Endothelial cell of umbilical vein (primary cell): ENCODE data around the gene IQGAP2. TPM values are rescaled to one million over a fixed set of nuclear protein-coding genes. Genes with fewer than 3 reads are reported as not detected.

ENCODE experiments used
- BruUV-seq: library from RNA; stranded (reverse); fragments of 400-500 nt; replicated peaks from 2 replicates; lab custom pipeline; 2021; lab: Mats Ljungman, UMichigan
- CTCF ChIA-PET: fragments of 300-600, 350-600 bp; sonication (Branson Sonifier 250); formaldehyde crosslinking; loops from one replicate; lab custom pipeline; 2021; ENCODE audit warnings: antibody characterized with exemption, inconsistent platforms; lab: Charles Lee
- POLR2A ChIA-PET: fragments of 300-600, 350-600 bp; sonication (Branson Sonifier 250); formaldehyde crosslinking; loops from one replicate; lab custom pipeline; 2021; ENCODE audit warnings: antibody characterized with exemption, inconsistent platforms; lab: Charles Lee
- DNase-seq: peaks from one replicate; pipeline ENCODE4 v3.0.0-alpha.2; 2011; ENCODE audit warnings: low read depth, low spot score
- FAIRE-seq: peaks from 2 replicates; lab custom pipeline; 2011; peaks lifted over from hg19 to GRCh38; lab: Jason Lieb, UNC
- H2AFZ ChIP-seq: 2 replicates; pipeline ENCODE4 v1.6.0; 2012; ENCODE audit warnings: low read depth, low read length, control low read depth, inconsistent platforms
- H3K27ac ChIP-seq: 2 replicates; pipeline ENCODE4 v1.5.1; 2011; ENCODE audit warnings: low read depth, mild to moderate bottlenecking, control low read depth, low read length, moderate library complexity; ENCODE audit not compliant: insufficient read depth
- H3K27me3 ChIP-seq, 2 experiments: 2 replicates each; pipeline versions ENCODE4 v1.6.0 to v1.6.1; 2011; ENCODE audit warnings: low read length in 2 of 2, mixed read lengths in 1 of 2; ENCODE audit not compliant: control insufficient read depth in 2 of 2, insufficient read depth in 2 of 2
- H3K36me3 ChIP-seq, 2 experiments: 2 replicates in 1 of 2; 3 replicates in 1 of 2; pipeline ENCODE4 v1.5.1; 2011; ENCODE audit warnings: low read length in 2 of 2, mild to moderate bottlenecking in 1 of 2, moderate library complexity in 1 of 2; ENCODE audit not compliant: control insufficient read depth in 2 of 2, insufficient read depth in 2 of 2; ENCODE audit errors: extremely low read depth in 1 of 2
- H3K4me1 ChIP-seq: 3 replicates; pipeline ENCODE4 v1.5.1; 2011; ENCODE audit warnings: mild to moderate bottlenecking, low read length; ENCODE audit not compliant: control insufficient read depth, insufficient read depth; ENCODE audit errors: extremely low read depth
- H3K4me2 ChIP-seq: 2 replicates; pipeline ENCODE4 v1.6.1; 2011; ENCODE audit warnings: low read length, control low read depth, mixed read lengths; ENCODE audit not compliant: insufficient read depth
- H3K4me3 ChIP-seq, 3 experiments: fragments of 200-600 bp in 1 of 3; sonication (generic), shearing (Covaris generic) in 1 of 3; replicated peaks in 1 of 3; 2 replicates each; pipeline ENCODE4 v1.5.1; 2011 to 2016; ENCODE audit warnings: control low read depth in 3 of 3, low read length in 3 of 3, mild to moderate bottlenecking in 2 of 3, inconsistent platforms in 1 of 3, low read depth in 1 of 3, moderate library complexity in 1 of 3; ENCODE audit not compliant: insufficient read depth in 1 of 3
- H3K79me2 ChIP-seq: 2 replicates; pipeline ENCODE4 v1.6.0; 2012; ENCODE audit warnings: low read length, inconsistent platforms; ENCODE audit not compliant: control insufficient read depth, insufficient read depth
- H3K9ac ChIP-seq: replicated peaks from 2 replicates; pipeline ENCODE3; 2011; ENCODE audit warnings: low read length, control low read depth; ENCODE audit not compliant: insufficient read depth; ENCODE audit errors: extremely low read depth
- H3K9me1 ChIP-seq: replicated peaks from 3 replicates; pipeline ENCODE4 v1.6.0; 2011; ENCODE audit warnings: mild to moderate bottlenecking, low read length; ENCODE audit not compliant: control insufficient read depth, insufficient read depth; ENCODE audit errors: extremely low read depth
- H3K9me3 ChIP-seq: replicated peaks from 2 replicates; pipeline ENCODE4 v1.5.1; 2012; ENCODE audit warnings: low read length, inconsistent platforms; ENCODE audit not compliant: control insufficient read depth, insufficient read depth
- H4K20me1 ChIP-seq: replicated peaks from 2 replicates; pipeline ENCODE3; 2011; ENCODE audit warnings: mild to moderate bottlenecking, low read length; ENCODE audit not compliant: control insufficient read depth, insufficient read depth; ENCODE audit errors: extremely low read depth
- CTCF ChIP-seq, 2 donors: IDR thresholded peaks; 1 replicate in 1 of 2; 2 replicates in 1 of 2; pipeline ENCODE4 v1.5.1; 2011; ENCODE audit warnings: low read length in 2 of 2, mild to moderate bottlenecking in 2 of 2, moderate library complexity in 2 of 2, control low read depth in 1 of 2, inconsistent platforms in 1 of 2, low read depth in 1 of 2; ENCODE audit not compliant: insufficient read depth in 1 of 2; ENCODE audit errors: extremely low read depth in 1 of 2
- EZH2 ChIP-seq: IDR thresholded peaks from 2 replicates; pipeline ENCODE4 v1.6.1; 2012; ENCODE audit warnings: borderline replicate concordance, low read depth, mild to moderate bottlenecking, moderate library complexity, low read length, inconsistent platforms; ENCODE audit not compliant: severe bottlenecking
- FOS ChIP-seq: IDR thresholded peaks from 2 replicates; pipeline ENCODE4 v1.6.1; 2011; ENCODE audit warnings: mild to moderate bottlenecking, low read length, moderate library complexity, borderline replicate concordance; ENCODE audit not compliant: insufficient read depth
- GATA2 ChIP-seq: IDR thresholded peaks from 2 replicates; pipeline ENCODE4 v1.7.0; 2011; ENCODE audit warnings: low read depth, mild to moderate bottlenecking, moderate library complexity, mixed read lengths, low read length; ENCODE audit not compliant: insufficient read length, insufficient read depth
- JUN ChIP-seq: IDR thresholded peaks from 2 replicates; pipeline ENCODE4 v1.6.1; 2011; ENCODE audit warnings: borderline replicate concordance, low read depth; ENCODE audit not compliant: insufficient read length, insufficient read depth
- MAX ChIP-seq: IDR thresholded peaks from 2 replicates; pipeline ENCODE4 v1.6.1; 2011; ENCODE audit not compliant: insufficient read depth, insufficient read length
- MYC ChIP-seq: IDR thresholded peaks from one replicate; pipeline ENCODE4 v1.6.1; 2011; ENCODE audit warnings: mild to moderate bottlenecking, low read depth, low read length
- POLR2A ChIP-seq: IDR thresholded peaks from 2 replicates; pipeline ENCODE4 v1.6.1; 2012; ENCODE audit warnings: low read depth, mild to moderate bottlenecking, control low read depth, low read length
- POLR2AphosphoS5 ChIP-seq: IDR thresholded peaks from 2 replicates; pipeline ENCODE4 v1.6.1; 2012; ENCODE audit warnings: low read depth, mild to moderate bottlenecking, control low read depth, low read length, moderate library complexity; ENCODE audit not compliant: insufficient read depth
- dilution Hi-C: fragments of 300-500 bp; cut with MboI; formaldehyde crosslinking; loops from one replicate; pipeline ENCODE4 v1.15.0; 2019; ENCODE audit warnings: low sequenced_read_pairs; ENCODE audit not compliant: extremely low pct_ligation_motif_present
- intact Hi-C: fragments of 100-400 bp; cut with micrococcal nuclease; formaldehyde crosslinking; loops from one replicate; pipeline ENCODE4 v1.10.0; 2022
- polyA plus RNA-seq, 4 experiments: library from polyadenylated mRNA; depleted of rRNA in 3 of 4; stranded (reverse) in 3 of 4; unstranded in 1 of 4; fragments of >200 nt; gene quantifications; 2 replicates each; pipeline versions ENCODE4 v1.2.1 to v1.2.3, GENCODE V29; 2011 to 2012; ENCODE audit warnings: missing spikeins in 1 of 4
- total RNA-seq: library from RNA; stranded (reverse); gene quantifications from 2 replicates; pipeline ENCODE4 v1.2.3, GENCODE V29; 2021

The IQGAP2 gene
- total and polyA plus RNA-seq, 2 donors (not counting 3 experiments of a cell fraction or from before 2014, with no cell fraction given), result 4.5 to 4.7 TPM

GRCh38 chr5:76657091-76657490 is 254.0 kb downstream of the IQGAP2 start:
- peak overlapping the region; percentile 11 for H2AFZ ChIP-seq
- CTCF ChIA-PET, result interaction anchor here (1.4 to 1.9 kb wide), 2 partner anchors 8 to 118 kb away, joined by 3 to 7 read pairs; no protein-coding TSS in a partner anchor
- FAIRE-seq (no peak), DNase-seq (no peak)
- no peaks in the 10 kb centered on the region for H3K36me3 ChIP-seq
- no peaks in the 10 kb centered on the region for H3K9me1 ChIP-seq
- no peak overlapping the region for H3K4me3 ChIP-seq
- no peaks in the 10 kb centered on the region for H3K79me2 ChIP-seq
- dilution Hi-C loops (no loop called here), intact Hi-C loops (no loop called here)
- H3K27ac ChIP-seq, result no peak overlapping the region
- H3K4me1 ChIP-seq, result peaks cover 39% of the 10 kb centered on the region
- no TSS peak for BruUV-seq
- H3K27me3 ChIP-seq, result no peaks in the 10 kb centered on the region
- POLR2A ChIA-PET, result no interaction called here
- TF ChIP-seq CTCF (IDR thresholded peaks at IDR 0.05; ENCODE audit: extremely low read depth in 1 of 2, insufficient read depth in 1 of 2, low read depth in 1 of 2, low read length in 2 of 2), result no peak
- TF ChIP-seq MAX, result no peak
- no peak for TF ChIP-seq POLR2AphosphoS5
- no peak for TF ChIP-seq POLR2A
- TF ChIP-seq MYC, result no peak
- no peak for TF ChIP-seq FOS
- TF ChIP-seq JUN, result no peak
- TF ChIP-seq EZH2, result no peak
- TF ChIP-seq GATA2, result no peak
- H3K4me2 ChIP-seq, result no peak overlapping the region
- no peaks in the 10 kb centered on the region for H3K9me3 ChIP-seq
- H3K9ac ChIP-seq, result no peak overlapping the region
- H4K20me1 ChIP-seq, result no peaks in the 10 kb centered on the region
